GM12878 (cell line): ENCODE measurements around the gene LRRC19.

Experiments
- ASH2L ChIP-seq: fragments of 300-600, 200-600 bp; sonication (generic); IDR thresholded peaks from 2 replicates; pipeline ENCODE4 v1.6.1; 2017; ENCODE audit warnings: low read depth, mild to moderate bottlenecking, borderline replicate concordance
- CTCF ChIP-seq, 3 experiments: IDR thresholded peaks in 2 of 3; conservative IDR thresholded peaks in 1 of 3; 2 replicates each; pipeline ENCODE4 v1.5.1; 2011; ENCODE audit warnings: low read depth in 3 of 3, low read length in 3 of 3, mild to moderate bottlenecking in 3 of 3, control low read depth in 2 of 3, moderate library complexity in 2 of 3, inconsistent platforms in 1 of 3, mixed read lengths in 1 of 3; ENCODE audit not compliant: control insufficient read depth in 2 of 3, insufficient read depth in 1 of 3; ENCODE audit errors: extremely low read depth in 1 of 3
- EP300 ChIP-seq, 2 experiments: fragments of 150-350 bp in 1 of 2; IDR thresholded peaks; 2 replicates each; pipeline ENCODE4 v1.6.1; 2011 to 2012; ENCODE audit warnings: low read depth in 2 of 2, low read length in 2 of 2, borderline replicate concordance in 1 of 2, improper control_type of control experiment in 1 of 2, inconsistent platforms in 1 of 2; ENCODE audit not compliant: control insufficient read depth in 1 of 2
- EZH2 ChIP-seq: IDR thresholded peaks from 2 replicates; pipeline ENCODE4 v1.6.1; 2012; ENCODE audit warnings: low read depth, mild to moderate bottlenecking, control low read depth, inconsistent platforms, low read length, borderline replicate concordance; ENCODE audit not compliant: control insufficient read depth
- MEF2B ChIP-seq: fragments of 450-650 bp; IDR thresholded peaks from 2 replicates; pipeline ENCODE4 v1.6.1; 2018; ENCODE audit warnings: mild to moderate bottlenecking, moderate library complexity; ENCODE audit not compliant: partially characterized antibody, poor library complexity, severe bottlenecking
- MYC ChIP-seq: IDR thresholded peaks from 2 replicates; pipeline ENCODE4 v1.6.1; 2011; ENCODE audit warnings: mild to moderate bottlenecking, low read length, moderate library complexity, inconsistent platforms; ENCODE audit not compliant: insufficient read depth, insufficient replicate concordance, insufficient read length, severe bottlenecking
- RAD21 ChIP-seq: IDR thresholded peaks from 2 replicates; pipeline ENCODE4 v1.6.1; 2011; ENCODE audit warnings: mild to moderate bottlenecking, low read depth, low read length, moderate library complexity; ENCODE audit not compliant: insufficient read depth
- RCOR1 ChIP-seq: conservative IDR thresholded peaks from 2 replicates; pipeline ENCODE4 v1.6.1; 2012; ENCODE audit warnings: low read depth, low read length, improper control_type of control experiment
- ZBED1 ChIP-seq: IDR thresholded peaks from 2 replicates; pipeline ENCODE4 v1.6.1; 2016; ENCODE audit warnings: borderline replicate concordance
- ZNF274 ChIP-seq: IDR thresholded peaks from one replicate; pipeline ENCODE4 v1.8.0; 2011; ENCODE audit not compliant: insufficient read length, insufficient read depth
- TF ChIP-seq, protein P1 (sequence below): fragments of 450-650 bp; conservative IDR thresholded peaks from 2 replicates; pipeline ENCODE4 v1.6.1; 2017; ENCODE audit warnings: mild to moderate bottlenecking, moderate library complexity
- TF ChIP-seq, protein P2 (sequence below): fragments of 450-650 bp; IDR thresholded peaks from 2 replicates; pipeline ENCODE4 v1.6.1; 2017; ENCODE audit warnings: antibody characterized with exemption, mild to moderate bottlenecking, moderate library complexity

GRCh38 chr9:26951794-26952193, 53.7 kb downstream of the LRRC19 start:
- TF ChIP-seq CTCF (IDR thresholded peaks at IDR 0.05 in 2 of 3, conservative IDR thresholded peaks at IDR 0.05 in 1 of 3; ENCODE audit: control insufficient read depth in 2 of 3, extremely low read depth in 1 of 3, insufficient read depth in 1 of 3, low read depth in 3 of 3, low read length in 3 of 3) (no peak), MEF2B (no peak), EZH2 (no peak), RAD21 (no peak), MYC (no peak), ASH2L (no peak), ZBED1 (no peak), ZNF274 (no peak), RCOR1 (no peak), EP300 (IDR thresholded peaks at IDR 0.05; ENCODE audit: borderline replicate concordance in 1 of 2, control insufficient read depth in 1 of 2, low read depth in 2 of 2, low read length in 2 of 2) (no peak)
- TF ChIP-seq, protein P1, sequence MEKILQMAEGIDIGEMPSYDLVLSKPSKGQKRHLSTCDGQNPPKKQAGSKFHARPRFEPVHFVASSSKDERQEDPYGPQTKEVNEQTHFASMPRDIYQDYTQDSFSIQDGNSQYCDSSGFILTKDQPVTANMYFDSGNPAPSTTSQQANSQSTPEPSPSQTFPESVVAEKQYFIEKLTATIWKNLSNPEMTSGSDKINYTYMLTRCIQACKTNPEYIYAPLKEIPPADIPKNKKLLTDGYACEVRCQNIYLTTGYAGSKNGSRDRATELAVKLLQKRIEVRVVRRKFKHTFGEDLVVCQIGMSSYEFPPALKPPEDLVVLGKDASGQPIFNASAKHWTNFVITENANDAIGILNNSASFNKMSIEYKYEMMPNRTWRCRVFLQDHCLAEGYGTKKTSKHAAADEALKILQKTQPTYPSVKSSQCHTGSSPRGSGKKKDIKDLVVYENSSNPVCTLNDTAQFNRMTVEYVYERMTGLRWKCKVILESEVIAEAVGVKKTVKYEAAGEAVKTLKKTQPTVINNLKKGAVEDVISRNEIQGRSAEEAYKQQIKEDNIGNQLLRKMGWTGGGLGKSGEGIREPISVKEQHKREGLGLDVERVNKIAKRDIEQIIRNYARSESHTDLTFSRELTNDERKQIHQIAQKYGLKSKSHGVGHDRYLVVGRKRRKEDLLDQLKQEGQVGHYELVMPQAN: no peak
- TF ChIP-seq, protein P2, sequence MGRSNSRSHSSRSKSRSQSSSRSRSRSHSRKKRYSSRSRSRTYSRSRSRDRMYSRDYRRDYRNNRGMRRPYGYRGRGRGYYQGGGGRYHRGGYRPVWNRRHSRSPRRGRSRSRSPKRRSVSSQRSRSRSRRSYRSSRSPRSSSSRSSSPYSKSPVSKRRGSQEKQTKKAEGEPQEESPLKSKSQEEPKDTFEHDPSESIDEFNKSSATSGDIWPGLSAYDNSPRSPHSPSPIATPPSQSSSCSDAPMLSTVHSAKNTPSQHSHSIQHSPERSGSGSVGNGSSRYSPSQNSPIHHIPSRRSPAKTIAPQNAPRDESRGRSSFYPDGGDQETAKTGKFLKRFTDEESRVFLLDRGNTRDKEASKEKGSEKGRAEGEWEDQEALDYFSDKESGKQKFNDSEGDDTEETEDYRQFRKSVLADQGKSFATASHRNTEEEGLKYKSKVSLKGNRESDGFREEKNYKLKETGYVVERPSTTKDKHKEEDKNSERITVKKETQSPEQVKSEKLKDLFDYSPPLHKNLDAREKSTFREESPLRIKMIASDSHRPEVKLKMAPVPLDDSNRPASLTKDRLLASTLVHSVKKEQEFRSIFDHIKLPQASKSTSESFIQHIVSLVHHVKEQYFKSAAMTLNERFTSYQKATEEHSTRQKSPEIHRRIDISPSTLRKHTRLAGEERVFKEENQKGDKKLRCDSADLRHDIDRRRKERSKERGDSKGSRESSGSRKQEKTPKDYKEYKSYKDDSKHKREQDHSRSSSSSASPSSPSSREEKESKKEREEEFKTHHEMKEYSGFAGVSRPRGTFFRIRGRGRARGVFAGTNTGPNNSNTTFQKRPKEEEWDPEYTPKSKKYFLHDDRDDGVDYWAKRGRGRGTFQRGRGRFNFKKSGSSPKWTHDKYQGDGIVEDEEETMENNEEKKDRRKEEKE: no peak
